Renal cortical epithelial cell (primary cell): ENCODE measurements around the gene RAB37. TPM values are rescaled to one million over a fixed set of nuclear protein-coding genes. Genes with fewer than 3 reads are reported as not detected.

Experiments
- DNase-seq: peaks from one replicate; pipeline ENCODE4 v3.0.0-alpha.2; 2011; ENCODE audit warnings: low read depth
- total RNA-seq: library from RNA; depleted of rRNA; stranded (reverse); fragments of >200 nt; gene quantifications from 2 replicates; pipeline ENCODE4 v1.2.3, GENCODE V29; 2014

Gene RAB37
- total RNA-seq, 1 donor from 2014 or later = 0.20 TPM

GRCh38 chr17:74728033-74728701 is 8.9 kb upstream of the RAB37 start:
- no peak for DNase-seq

- DNase-seq = no peak
Observed at GRCh38 chr17:74728702-74729075, 8.4 kb upstream of the RAB37 start.

GRCh38 chr17:74729368-74729767 is 7.7 kb upstream of the RAB37 start:
- DNase-seq = no peak

- DNase-seq = no peak
Observed at GRCh38 chr17:74729866-74730265, 7.2 kb upstream of the RAB37 start.

- no peak for DNase-seq
Observed at GRCh38 chr17:74730491-74731346, 6.3 kb upstream of the RAB37 start.

GRCh38 chr17:74731347-74731605 is 5.8 kb upstream of the RAB37 start:
- no peak for DNase-seq

GRCh38 chr17:74732042-74732867 is 4.8 kb upstream of the RAB37 start:
- no peak for DNase-seq

GRCh38 chr17:74733365-74734122 is 3.5 kb upstream of the RAB37 start:
- no peak for DNase-seq

- DNase-seq = no peak
Observed at GRCh38 chr17:74734256-74734655, 2.8 kb upstream of the RAB37 start.

GRCh38 chr17:74737299-74738050 is 419 bp downstream of the RAB37 start:
- no peak for DNase-seq

GRCh38 chr17:74738051-74738996 is 1.3 kb downstream of the RAB37 start:
- no peak for DNase-seq

- no peak for DNase-seq
Observed at GRCh38 chr17:74739227-74739831, 2.3 kb downstream of the RAB37 start.

- DNase-seq = no peak
Observed at GRCh38 chr17:74740173-74740572, 3.1 kb downstream of the RAB37 start.

- no peak for DNase-seq
Observed at GRCh38 chr17:74740641-74741387, 3.8 kb downstream of the RAB37 start.

GRCh38 chr17:74742153-74742515 is 5.1 kb downstream of the RAB37 start:
- DNase-seq = no peak

- DNase-seq = no peak
Observed at GRCh38 chr17:74742978-74743545, 6.0 kb downstream of the RAB37 start.

GRCh38 chr17:74743755-74744154 is 6.7 kb downstream of the RAB37 start:
- DNase-seq = no peak

GRCh38 chr17:74744349-74744713 is 7.3 kb downstream of the RAB37 start:
- no peak for DNase-seq
